NCI-H526 treated with DMSO at 0.1 percent for 48 hours (cell line): Measurements from ENCODE around the gene RAD50.
"Not testable (repeated sequence)": the region's sequence is repeated elsewhere in the genome, so short reads cannot be mapped to it uniquely, and the experiment has no call there.

Experiments used
- DNase-seq: peaks from one replicate; lab custom pipeline; 2025; lab: John Stamatoyannopoulos, UW

RAD50 gene

DNA sequence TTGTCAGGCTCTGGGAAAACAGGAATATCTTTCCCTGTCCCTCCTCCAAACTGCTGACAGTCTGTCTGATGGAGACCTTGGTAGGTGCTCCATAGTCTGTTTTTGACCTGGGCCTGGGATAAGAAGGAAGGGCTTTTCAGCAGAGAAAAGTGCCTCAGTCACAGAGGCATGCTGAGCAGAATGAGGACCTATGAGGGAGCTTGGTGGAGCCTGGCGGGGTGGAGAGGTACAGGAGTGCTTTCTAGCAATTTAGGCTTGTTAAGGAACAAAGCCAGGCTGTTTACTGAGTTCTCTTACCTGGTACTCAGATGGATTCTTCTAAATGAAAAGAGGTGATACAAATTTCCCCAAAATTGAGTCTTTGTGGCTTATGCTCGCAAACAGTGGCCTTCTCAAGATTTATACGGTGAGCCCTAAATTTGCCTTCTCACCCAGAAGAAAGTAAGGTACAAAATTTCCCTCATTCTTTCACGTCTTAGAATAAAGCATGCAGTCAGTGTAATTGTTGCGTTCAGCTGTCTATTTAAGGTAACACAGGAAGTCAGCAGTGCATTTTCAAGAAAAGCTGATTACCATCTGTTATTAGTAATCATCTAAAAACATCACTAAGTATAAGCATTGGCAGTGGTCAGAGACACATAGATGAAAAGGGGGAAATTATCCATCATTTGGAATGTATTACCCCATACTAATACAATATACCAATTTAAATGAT is 72.6 kb downstream of the RAD50 start:
- DNase-seq, result no peak

DNA sequence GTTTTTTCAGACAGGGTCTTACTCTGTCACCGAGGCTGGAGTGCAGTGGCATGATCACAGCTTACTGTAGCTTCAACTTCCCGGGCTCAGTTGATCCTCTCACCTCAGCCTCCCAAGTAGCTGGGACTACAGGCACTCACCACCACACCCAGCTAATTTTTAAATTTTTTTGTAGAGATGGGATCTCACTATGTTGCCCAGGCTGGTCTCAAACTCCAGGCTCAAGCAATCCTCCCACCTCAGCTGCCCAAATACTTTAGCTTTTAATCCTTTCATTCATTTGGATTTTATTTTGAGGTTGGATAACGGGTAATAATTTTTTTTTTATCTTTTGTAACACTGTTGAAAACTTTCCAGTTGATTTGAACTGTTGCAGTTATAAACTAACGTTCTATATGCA is 76.8 kb downstream of the RAD50 start:
- not testable (repeated sequence) for DNase-seq

DNA sequence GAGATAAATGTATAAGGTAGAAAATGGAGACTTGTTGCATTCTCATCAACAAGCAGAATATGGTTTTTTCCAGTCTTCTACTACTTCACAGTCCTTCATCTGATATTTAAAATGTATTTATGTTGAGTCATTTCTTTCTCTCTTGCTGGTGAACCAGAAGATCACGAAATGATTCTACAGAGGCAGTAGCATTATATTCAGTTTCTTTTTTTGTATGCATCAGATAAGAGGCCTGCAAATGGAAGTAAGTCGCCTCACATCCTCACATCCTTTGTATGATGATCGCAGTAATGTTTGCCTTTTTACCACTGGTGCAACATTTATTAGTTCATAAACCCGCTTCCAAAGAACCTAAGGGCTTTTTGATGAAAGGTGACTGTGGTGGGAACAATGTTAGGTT is 79.1 kb downstream of the RAD50 start:
- no peak for DNase-seq

DNA sequence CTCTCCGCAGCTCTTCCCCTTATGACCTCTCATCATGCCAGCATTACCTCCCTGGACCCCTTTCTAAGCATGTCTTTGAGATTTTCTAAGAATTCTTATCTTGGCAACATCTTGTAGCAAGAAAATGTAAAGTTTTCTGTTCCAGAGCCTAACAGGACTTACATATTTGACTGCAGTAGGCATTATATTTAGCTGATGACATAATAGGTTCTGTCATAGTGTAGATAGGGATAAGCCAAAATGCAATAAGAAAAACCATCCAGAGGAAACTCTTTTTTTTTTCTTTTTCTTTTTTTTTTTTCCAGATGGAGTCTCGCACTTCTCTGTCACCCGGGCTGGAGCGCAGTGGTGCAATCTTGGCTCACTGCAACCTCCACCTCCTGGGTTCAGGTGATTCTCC is 80.5 kb downstream of the RAD50 start:
- DNase-seq, result no peak

- DNase-seq, result no peak
These were observed 82.9 kb downstream of the RAD50 start for GRCh38 chr5:132639706-132640130.

- DNase-seq, result no peak
These were observed 83.8 kb downstream of the RAD50 start for GRCh38 chr5:132640613-132641012.

- no peak for DNase-seq
These were observed 84.5 kb downstream of the RAD50 start for GRCh38 chr5:132641241-132641723.

GRCh38 chr5:132641841-132642240 is 85.1 kb downstream of the RAD50 start:
- no peak for DNase-seq

DNA sequence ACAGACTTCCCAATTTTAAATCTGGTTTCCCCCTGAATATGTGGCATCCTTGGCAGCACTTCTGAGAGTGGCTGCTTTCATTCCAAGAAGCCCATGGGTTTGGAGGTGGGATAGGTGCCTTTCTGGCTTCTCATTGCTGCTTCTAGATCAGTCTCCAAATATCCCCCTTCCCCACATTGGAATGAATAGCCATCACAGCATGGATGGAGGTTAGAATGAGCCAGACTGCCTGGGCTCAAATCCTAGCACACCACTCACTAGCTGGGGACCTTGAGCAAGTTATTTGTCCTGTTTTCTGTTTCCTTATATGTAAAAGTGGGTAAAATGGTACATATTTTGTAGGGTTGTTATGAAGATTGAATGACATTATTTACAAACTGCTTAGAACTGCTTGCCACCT is 87.4 kb downstream of the RAD50 start:
- DNase-seq, result no peak

GRCh38 chr5:132646583-132647266 is 89.9 kb downstream of the RAD50 start:
- no peak for DNase-seq

DNA sequence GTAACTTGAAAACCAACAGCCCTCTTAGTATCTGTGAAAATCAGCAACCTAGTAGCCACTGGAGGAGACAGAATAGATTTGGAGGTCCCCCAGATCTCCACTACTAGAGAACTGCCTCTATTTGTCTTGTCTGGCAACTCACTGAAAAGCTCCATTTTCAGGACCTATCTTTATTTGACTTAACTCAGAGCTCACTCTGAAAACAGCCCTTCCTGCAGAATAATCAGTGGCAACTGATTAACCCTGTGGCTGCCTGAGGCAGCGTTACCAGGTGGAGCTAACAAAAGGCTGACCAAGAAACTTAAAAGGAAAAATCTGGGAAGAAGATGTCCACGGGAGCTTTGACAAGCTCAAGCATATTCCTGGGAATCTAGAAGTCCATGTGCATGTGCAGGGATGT is 90.7 kb downstream of the RAD50 start:
- DNase-seq, result no peak

- no peak for DNase-seq
These were observed 91.6 kb downstream of the RAD50 start for GRCh38 chr5:132648355-132648754.

GRCh38 chr5:132651838-132652469 is 95.2 kb downstream of the RAD50 start:
- no peak for DNase-seq

- DNase-seq, result no peak
These were observed 96.9 kb downstream of the RAD50 start for GRCh38 chr5:132653716-132654115.

GRCh38 chr5:132655821-132656773 is 99.3 kb downstream of the RAD50 start:
- no peak for DNase-seq

DNA sequence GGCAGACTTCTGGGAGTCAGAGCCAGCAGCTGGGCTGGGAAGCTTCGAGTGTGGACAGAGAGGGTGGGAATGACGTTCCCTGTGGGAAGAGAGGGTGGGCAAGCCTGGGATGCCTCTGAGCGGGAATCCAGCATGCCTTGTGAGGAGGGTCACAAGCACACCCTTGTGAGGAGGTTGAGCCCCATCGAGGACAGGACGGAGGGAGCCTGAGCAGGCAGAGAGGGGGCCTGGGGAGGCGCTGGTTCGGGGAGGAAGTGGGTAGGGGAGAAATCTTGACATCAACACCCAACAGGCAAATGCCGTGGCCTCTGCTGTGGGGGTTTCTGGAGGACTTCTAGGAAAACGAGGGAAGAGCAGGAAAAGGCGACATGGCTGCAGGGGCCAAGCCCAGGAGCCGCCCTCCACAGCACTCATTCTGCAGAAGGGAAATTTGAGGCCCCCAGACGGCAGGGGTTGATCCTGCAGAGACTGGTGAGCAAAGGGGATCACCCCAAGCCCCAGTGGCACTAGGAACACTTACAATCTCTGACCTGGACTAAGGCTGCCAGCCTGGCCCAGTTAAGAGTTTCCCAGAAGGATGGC is 100.1 kb downstream of the RAD50 start:
- DNase-seq, result no peak

- no peak for DNase-seq
These were observed 101.1 kb downstream of the RAD50 start, which contains the start of gene IL13 for GRCh38 chr5:132657676-132658380. TSS of gene IL13 (plus strand) at chr5:132658173. CDS start at chr5:132658187, 14 bp downstream.

- no peak for DNase-seq
These were observed 101.9 kb downstream of the RAD50 start for GRCh38 chr5:132658381-132659302.

GRCh38 chr5:132659598-132660493 is 103.1 kb downstream of the RAD50 start:
- DNase-seq, result no peak
